NCI-H2107 treated with DMSO at 0.1 percent for 48 hours (cell line): Measurements from ENCODE around the gene TGFB2.

Experiments
- DNase-seq: peaks from one replicate; lab custom pipeline; 2025; ENCODE audit not compliant: unreplicated experiment; lab: John Stamatoyannopoulos, UW

The TGFB2 gene

DNA sequence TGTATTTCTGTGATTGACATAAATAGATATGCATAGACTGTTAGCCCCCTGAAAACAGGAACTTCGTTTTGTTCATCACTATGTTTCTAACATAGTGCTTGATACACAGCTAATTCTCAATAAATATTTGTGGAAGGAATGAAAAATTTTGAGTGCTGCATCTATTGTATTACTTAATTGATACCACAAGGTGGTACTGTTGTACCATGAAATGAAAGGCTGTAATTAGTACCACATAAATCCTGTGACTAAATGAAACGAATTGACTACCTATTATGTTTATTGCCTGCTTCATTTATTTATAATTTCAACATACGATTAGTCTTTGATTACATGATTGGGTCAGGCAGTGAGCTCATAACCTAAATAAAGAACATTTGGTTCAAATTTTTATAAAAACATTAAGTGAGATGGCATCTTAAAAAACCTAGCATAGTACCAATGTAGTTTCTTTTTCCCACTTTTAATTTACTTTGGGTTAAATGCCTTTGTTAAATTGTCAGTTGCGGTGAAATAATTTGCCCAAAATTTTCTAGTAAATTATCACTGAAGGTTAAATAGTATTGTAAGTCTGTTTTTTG lies 15.0 kb upstream of the TGFB2 start:
- DNase-seq, result peak; percentile 70

DNA sequence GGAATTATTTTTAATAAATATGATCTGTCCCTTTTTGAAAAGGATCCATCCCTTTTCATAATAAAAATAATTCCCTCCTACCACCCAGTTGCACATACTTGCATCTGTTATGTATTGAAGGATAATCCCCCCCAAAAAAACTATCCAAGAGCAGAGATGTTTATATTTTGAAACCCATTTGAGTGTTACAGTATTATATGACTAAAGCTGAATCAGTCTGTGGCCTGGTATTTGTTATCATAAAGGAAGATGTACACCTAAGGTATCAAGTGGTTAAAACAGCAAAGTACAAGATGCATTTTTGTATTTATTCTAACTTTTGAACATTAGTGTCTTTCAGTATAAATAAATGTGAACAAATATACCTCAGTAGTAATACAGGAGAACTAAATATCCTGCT lies 12.7 kb upstream of the TGFB2 start:
- no peak for DNase-seq

DNA sequence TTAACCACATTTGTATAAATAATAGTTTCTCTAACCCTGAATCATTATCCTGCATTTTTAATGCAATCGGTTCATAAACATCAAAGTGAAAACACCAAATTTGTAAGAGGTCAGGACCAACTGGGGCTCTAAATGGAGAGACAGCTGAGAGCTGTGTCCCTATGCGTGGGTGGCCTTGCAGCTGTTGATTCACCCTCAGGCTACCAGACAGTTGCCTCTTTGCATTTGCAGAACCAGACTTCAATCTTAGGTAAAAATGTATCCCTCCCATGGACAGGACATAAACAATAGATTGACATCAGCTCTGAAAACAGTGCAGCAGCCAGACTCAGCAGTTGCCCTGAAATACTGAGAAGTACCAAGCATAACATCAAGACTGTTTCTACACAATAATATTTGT lies 8.8 kb upstream of the TGFB2 start:
- no peak for DNase-seq

DNA sequence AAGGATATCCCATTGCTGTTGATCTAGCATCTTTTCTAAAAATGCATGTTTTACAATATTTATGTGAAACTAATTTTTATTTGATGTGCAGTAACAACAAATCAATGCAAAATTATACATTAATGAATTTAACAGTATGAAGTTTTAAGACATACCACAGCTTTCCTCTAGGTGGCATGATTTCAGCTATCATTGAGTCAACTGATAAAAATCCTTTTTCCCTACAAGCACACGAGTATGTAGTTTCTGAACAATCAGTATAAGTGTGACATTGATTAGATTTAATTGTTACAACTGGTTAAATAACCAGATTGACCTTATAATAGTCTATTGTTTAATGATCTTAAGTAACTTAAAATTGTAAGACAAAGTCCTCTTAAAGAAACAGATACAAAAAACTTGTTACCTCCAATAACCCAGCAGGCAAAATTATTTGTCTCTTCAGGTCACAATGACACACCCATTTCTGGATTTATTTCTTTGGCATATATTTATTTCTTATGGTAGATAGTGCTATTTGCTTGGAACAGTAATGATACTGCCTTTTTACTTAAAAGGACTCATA lies 5.8 kb upstream of the TGFB2 start:
- DNase-seq, result peak; percentile 67

DNA sequence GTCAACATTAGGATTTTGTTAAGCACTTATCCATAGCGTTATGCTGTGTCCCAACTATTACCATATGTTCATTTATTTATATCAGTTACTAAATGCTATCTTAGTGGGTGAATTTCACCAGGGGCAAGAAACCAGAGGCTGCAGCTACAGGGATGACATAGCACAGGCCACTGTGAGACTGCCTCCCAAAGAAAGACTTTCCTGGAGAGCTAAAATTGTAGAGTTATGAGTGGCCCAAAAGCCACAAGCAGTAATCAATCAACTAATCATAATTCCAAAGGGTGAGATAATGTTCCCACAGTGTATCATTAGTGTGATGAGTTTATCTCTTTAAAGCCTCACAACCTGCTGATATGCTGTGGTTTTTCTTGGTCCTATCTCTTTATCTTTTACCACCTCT lies 3.8 kb upstream of the TGFB2 start:
- DNase-seq, result no peak

DNA sequence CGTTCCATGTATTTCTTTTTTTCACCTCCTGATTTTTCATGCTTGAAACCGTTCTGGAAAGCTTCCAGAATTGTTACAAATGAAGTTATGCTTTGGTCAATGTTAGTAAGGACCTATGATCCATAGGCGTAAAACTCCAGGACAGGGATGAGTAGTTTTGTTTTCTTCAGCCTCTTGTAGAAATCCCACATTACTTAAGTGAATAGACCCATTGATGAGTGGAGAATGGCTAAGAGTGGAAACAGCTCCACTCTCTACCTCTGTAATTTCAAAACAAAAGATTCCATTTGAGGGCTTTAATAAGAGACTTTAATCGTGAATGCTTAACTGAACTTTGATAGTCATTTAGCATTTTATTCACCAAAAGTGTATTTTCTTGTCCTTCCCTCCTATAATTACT lies 3.0 kb upstream of the TGFB2 start:
- DNase-seq, result no peak

DNA sequence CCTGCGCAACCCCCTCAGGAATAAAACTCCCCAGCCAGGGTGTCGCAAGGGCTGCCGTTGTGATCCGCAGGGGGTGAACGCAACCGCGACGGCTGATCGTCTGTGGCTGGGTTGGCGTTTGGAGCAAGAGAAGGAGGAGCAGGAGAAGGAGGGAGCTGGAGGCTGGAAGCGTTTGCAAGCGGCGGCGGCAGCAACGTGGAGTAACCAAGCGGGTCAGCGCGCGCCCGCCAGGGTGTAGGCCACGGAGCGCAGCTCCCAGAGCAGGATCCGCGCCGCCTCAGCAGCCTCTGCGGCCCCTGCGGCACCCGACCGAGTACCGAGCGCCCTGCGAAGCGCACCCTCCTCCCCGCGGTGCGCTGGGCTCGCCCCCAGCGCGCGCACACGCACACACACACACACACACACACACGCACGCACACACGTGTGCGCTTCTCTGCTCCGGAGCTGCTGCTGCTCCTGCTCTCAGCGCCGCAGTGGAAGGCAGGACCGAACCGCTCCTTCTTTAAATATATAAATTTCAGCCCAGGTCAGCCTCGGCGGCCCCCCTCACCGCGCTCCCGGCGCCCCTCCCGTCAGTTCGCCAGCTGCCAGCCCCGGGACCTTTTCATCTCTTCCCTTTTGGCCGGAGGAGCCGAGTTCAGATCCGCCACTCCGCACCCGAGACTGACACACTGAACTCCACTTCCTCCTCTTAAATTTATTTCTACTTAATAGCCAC lies 696 bp downstream of the TGFB2 start:
- peak; percentile 39 for DNase-seq

DNA sequence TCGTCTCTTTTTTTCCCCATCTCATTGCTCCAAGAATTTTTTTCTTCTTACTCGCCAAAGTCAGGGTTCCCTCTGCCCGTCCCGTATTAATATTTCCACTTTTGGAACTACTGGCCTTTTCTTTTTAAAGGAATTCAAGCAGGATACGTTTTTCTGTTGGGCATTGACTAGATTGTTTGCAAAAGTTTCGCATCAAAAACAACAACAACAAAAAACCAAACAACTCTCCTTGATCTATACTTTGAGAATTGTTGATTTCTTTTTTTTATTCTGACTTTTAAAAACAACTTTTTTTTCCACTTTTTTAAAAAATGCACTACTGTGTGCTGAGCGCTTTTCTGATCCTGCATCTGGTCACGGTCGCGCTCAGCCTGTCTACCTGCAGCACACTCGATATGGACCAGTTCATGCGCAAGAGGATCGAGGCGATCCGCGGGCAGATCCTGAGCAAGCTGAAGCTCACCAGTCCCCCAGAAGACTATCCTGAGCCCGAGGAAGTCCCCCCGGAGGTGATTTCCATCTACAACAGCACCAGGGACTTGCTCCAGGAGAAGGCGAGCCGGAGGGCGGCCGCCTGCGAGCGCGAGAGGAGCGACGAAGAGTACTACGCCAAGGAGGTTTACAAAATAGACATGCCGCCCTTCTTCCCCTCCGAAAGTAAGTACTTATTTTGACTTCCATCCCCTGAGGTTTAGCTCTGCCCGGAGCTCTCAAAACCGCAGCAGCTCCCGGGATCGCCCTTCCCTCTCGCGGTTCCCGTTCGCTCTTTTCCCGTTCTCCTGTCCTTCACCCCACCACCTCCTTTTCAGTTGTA lies 1.5 kb downstream of the TGFB2 start:
- DNase-seq, result no peak

DNA sequence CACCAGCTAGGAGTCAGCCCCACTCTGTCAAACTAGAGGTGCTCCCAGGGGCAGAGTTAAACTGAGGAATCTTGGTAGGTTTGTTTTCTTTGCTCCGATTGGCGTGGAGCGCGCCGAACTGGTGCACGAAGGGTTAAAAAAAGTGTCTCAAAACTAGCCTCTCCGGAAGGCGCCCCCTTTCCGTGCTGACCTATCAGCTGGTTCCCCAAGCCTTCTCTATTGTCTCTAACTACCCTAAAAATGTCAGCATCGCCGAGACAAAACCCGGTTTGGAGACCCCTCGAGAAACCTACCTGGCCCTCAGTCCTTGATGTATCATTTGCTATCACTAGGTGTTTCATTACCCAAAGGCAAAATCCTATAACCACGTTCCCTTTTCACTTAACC lies 2.2 kb downstream of the TGFB2 start:
- no peak for DNase-seq

DNA sequence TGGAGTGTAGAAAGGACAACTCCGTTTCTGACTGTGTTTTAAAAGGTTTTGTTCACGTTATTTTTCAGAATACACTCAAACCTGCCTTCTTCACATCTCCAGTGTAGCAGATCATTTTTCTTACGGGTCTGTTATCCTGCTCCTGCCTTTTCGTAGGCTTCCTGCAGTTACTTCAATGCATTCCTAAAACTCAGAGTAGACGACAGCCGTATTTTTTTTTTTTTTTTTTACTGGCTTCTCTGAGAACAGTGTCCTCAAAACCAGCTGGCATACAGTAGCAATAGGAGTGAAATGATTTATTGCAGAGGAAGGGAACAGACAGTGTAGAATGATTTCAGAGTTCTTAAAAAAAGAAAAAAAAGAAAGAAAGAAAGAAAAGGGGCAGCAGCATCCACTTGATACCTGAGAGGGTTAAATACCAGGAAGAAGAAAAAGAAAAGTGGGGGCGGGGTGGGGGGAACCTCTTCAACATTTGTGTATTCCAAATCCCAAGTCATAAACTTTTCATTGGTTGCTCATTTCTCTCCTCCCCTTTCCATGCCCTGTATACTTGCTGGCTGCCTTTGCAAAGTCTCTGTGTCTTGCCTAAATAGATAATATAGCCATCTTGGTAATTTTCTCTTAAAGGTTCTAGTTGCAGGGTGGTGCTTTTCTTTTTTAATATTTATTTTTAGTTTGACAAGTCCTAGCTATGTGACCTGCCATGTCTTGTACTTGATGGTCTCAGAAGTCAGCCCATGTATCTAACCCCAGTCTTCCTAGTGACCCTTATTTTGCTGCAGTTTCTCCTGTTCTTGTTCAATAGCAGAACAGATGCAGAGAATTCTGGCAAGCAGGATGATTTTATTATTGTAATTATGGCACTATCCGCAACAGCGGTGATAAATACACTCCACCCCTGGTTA lies 2.8 kb downstream of the TGFB2 start:
- DNase-seq, result no peak

DNA sequence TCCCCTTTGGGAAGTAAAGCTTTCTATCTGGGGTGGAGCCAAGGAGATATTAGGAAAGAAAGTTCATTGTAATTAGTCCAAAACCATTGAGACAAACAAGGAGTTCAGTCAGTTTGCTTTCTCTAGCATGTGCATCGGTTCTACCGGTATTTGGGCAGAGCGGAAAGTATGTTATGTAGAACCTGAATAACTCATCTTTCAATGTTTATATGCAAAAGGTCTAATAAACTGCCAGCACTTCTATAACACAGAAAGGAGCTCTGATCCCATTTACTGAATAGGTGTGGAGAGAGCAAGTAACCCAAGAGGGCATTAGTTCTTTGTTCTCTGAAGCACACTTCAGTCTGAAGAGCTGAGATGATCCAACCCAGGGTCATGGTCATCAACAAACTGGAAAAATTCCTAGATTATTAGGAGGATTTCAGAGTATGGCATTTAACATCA lies 3.5 kb downstream of the TGFB2 start:
- DNase-seq, result peak; percentile 28

DNA sequence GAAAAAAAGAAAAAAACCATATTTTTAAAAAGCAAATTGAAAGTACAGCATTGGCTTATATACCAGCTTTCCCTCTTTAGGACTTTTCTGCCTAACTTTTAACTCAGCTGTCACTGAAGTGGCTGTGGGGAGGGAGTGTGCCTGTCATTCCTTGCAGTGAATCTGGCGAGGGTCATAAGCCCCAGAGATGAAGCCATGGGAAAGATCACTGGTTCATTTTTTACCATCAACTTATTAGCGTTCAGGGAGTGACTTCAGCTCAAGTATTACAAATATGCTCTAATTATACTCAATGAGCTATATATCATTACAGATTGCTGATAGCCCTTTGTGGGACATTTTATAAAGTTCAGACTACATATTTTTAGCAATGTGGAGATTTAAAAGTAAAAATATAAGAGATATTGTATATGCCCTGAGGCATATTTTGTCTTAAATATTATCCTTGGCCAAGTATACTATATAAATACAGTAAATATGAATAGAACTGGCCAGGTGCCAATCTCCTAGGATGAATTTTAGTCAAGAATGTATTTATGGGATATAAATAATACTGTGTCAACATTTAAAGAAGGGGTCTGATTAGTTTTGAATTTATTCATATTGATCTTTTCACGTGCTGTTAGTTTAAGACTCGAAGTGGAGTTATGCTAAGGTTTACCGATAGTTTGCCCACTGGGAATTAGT lies 4.4 kb downstream of the TGFB2 start:
- no peak for DNase-seq

DNA sequence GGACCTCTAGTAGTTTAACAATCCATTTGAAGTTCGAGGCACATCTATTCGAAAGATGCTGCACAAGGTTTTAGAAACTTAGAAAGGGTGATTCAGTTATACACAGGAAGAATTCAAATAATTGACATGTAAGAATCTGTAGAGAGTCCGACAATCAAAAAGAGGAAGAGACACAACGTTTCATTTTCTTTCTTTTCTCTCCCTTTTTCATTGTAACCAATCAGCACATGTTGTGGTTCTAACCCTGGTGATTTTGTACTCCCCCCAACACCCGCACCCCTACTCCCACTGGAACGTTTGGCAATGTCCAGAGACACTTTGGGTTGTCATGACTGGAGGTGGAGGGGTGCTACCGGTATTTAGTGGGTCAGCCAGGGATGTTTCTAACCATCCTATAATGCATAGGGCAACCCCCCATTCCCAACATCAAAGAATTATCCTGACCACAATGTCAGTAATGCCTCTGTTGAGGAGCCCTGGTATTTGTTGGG lies 4.9 kb downstream of the TGFB2 start:
- no peak for DNase-seq

DNA sequence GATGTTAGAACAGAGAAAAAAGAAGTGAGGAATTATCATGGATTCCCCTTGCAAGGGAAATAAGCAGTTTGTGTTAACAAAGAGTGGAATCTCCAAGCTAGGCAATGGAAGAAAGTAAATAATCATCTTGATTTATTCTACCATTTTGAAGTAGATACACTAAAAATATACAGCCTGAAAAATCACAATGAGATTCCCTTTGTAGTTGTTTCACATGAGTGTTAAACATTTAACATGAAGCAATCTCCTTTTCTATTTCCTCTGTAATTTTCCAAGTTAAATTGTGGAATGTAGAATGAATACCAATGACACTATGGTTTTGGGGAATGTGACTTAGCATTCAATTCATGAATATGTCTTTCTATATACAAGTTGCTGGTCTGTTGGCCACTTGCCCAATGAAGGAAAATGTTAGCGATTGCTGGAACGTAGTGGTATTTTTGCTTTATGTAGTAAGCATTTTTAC lies 5.7 kb downstream of the TGFB2 start:
- no peak for DNase-seq

DNA sequence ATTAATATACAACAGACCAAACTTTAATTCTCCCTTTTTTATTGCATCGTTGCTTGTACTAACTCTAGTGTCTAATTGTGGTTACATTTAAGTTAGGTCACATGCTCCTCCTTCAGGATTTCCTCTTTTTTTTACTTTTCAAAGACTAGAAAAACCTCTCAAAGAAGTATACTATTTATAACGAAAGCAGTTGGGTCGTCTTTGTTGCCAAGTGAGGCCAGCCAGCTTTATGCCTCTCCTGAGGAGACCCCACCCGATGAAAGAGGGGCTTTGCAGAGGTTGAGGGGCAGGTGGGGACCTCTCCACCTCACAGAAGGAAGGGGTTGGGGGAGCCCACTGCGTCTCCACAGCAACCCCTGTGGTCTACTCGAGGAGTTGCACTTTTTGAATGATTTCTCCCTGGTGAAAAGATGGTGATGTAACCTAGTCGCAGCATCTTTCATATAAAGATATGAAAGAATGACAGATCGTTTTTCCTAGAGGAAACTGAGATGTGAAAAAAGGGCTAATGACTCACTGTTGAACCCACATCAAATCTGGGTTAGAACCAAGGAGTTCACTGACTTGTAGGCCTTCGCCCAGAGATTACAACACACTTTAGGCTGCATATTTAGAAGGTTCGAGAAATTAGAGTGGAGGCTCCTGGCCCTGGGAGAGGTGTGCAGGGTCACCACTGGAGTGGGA lies 6.4 kb downstream of the TGFB2 start:
- no peak for DNase-seq

DNA sequence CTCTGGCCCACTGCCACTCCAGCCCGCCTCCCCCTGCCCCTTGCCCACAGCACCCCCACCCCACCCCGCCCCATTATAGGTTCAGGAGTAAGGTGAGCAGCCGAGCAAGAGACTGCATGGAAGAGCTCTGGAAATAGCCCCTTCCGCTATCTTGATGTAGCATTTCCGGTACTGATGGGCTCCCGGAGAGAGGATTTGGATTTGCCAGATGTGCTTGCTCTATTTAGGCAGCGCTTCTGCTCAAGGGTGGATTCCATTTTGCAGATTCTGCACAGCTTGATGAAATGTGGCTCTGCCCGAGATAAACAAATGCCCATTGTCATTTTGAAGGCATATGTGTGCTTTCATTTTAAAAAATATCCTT lies 6.9 kb downstream of the TGFB2 start:
- no peak for DNase-seq

DNA sequence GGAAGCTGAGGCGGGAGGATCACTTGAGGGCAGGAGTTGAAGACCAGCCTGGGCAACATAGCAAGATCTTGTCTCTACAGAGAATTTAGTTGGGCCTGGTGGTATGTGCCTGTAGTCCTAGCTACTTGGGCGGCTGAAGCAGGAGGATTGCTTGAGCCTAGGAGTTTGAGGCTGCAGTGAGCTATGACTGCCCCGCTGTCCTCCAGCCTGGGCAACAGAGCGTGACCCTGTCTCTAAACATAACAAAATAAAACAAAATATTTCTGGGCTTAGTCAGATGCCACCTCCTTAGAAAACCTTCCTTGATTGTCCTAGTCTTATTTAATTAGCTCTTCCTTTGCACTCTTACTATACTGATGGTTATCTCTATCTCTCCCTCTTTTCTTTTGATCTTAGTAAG lies 8.5 kb downstream of the TGFB2 start:
- DNase-seq, result no peak

DNA sequence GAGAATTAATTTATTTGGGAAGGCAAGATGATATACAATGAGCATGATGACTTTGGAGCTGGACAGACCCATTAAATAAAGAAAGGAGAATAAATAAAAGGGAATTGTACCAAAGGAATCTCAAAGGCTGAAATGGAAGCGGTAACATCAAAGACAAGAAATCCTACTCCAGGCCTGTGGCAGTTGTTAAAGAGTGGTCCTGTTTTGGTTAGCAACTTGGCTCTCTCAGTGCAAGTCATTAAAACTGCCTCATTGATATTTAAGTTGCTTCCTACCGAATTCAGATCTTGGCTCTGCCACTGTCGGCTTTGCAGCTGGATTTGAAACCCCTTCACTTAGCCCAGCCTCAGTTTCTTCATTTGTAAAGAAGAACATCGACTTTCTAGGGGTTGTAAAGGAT lies 10.1 kb downstream of the TGFB2 start:
- no peak for DNase-seq

DNA sequence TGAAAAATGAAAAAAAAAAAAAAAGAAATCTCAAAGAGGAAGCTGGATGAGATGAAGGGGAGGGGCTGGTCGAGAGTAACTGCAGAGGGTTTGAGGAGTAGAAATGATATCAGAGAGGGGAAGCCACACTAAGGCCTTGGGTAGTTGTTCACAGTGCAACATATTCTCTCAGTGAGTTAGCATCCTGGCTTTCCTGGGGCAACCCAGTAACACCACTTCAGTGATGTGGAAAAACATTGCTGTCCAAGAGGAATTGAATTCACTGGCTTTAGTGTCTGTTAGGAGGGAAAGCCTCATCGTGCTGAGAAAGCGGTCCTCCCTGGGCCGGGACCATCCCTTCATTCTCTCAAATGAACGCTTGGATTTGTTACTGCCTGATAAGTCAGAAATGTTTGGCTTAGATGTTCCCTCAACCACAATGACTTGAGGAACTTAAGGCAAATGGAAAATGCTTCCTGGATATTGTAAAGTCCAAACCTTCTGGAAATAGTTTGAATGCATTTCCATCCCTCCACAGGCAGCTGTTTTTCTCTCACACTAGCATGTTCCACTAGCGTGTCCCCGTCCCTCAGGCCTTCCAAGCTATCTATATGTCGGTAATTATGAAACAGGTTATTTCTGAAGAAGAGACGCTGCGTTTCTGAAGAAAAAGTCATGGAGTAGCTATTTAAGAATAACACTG lies 12.2 kb downstream of the TGFB2 start:
- no peak for DNase-seq
